ENCODE results near the gene RAB8A.

RAB8A gene

GRCh38 chr19:16111160-16111908 is at the start of gene RAB8A:
Gene RAB8A (plus strand): TSS chr19:16111889. CDS start chr19:16111902, 13 bp downstream.
- peak; percentile 89 for DNase-seq

DNA sequence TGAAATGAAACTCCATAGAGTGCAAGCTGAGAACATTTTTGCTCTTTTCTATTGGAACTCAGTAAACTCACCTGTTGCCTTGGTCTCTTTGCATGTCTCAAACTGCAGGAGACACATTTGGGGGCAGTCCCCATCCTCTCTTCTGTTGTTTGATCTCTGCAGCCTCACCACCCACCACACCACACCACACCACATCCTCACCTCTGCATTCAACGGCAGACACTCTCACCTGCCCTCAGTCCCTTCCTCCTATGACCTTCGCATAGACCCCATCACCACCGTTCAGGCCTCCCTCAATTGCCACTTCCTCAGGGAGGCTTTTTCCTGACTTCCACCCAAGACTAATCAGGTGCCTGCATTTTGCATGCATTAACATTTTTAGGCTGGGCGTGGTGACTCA is 49.7 kb upstream of the RAB8A start:
- no peak for DNase-seq

GRCh38 chr19:16062789-16063188 is 48.9 kb upstream of the RAB8A start:
- no peak for DNase-seq

- no peak for DNase-seq
Observed at GRCh38 chr19:16064209-16064889, 47.3 kb upstream of the RAB8A start.

DNA sequence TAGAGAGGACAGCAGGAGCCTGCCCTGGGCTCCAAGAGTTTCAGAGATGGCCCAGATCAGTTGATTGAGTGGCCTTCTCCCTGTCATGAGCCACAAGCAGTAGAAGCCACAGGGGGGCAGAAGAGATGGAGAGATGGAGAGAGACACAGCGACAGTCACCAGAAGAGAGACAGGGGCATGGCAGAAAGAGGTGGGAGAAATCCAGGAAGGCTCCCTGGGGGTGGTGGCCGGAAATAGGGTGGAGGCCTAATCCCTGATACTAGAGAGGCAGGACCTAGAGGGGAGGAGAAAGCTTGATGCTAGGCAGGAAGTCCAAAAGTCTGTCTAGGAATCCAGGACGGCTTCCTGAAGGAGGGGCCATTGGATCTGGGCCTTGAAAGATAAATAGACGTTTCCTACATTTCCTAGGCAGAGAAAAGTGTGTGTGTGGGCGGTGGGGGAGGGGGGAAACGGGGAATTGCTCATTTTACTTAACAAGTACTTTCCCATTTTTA is 45.0 kb upstream of the RAB8A start:
- no peak for DNase-seq

GRCh38 chr19:16067205-16067938 is 44.3 kb upstream of the RAB8A start:
- no peak for DNase-seq

GRCh38 chr19:16068696-16069259 is 42.9 kb upstream of the RAB8A start:
- DNase-seq = no peak

DNA sequence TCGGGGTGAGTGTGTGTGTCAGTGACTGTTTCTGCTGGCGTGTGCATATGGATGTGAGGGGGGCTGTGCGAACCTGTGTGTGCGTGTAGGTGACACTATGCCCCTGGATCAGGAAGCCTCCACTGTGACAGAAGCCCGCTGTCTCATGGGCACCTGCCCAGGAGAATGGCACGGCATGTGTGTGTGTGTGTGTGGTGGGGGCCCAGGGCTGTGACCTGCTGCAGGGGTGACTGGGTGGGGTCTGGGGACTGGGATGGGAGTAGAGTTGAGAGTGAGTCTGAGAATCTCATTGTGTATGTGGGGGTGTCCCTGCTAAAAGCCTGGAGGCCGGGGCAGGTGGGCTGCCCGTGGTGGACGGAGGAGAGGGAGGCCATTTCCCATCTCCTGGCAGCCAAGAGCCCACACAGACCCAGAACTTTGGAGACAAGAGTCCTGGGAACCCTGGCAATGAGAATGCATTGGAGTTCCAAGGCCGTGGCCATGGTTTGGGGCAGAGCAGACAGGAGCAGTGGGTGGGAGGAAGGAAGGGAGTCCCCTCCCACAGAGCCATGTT is 41.8 kb upstream of the RAB8A start:
- DNase-seq = no peak

DNA sequence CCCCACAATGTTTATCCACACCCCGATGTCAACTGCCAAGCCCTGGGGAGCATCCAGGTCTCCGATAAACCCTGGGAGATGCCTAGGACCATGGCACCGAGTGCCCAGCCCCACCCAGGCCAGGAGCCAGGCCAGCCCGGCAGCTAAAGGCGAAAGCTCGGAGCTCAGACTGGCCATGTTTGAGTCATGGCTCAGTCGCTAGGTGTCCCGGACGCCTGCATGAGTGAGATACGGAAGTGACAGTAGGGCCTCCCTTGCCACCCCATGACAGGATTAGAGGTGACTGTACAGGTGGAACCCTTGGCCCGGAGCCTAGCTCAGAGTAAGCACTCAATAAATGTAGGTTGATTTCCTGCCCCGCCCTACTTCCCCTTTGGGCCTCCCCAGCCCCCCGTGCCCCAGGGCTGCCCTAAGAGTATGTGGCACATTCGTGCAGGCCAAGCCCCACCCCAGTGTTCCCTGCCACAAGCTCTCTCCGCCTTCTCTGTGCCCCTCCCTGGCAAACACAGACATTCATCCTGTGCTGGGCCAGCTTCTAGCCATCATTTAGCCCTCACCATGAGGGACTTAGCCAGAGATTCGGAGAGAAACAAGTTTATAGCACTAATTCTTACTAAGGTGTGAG is 41.2 kb upstream of the RAB8A start:
- DNase-seq = no peak

- DNase-seq = no peak
Observed at GRCh38 chr19:16071072-16071691, 40.5 kb upstream of the RAB8A start.

GRCh38 chr19:16073481-16073880 is 38.2 kb upstream of the RAB8A start:
- no peak for DNase-seq

GRCh38 chr19:16073988-16074387 is 37.7 kb upstream of the RAB8A start:
- DNase-seq = no peak

DNA sequence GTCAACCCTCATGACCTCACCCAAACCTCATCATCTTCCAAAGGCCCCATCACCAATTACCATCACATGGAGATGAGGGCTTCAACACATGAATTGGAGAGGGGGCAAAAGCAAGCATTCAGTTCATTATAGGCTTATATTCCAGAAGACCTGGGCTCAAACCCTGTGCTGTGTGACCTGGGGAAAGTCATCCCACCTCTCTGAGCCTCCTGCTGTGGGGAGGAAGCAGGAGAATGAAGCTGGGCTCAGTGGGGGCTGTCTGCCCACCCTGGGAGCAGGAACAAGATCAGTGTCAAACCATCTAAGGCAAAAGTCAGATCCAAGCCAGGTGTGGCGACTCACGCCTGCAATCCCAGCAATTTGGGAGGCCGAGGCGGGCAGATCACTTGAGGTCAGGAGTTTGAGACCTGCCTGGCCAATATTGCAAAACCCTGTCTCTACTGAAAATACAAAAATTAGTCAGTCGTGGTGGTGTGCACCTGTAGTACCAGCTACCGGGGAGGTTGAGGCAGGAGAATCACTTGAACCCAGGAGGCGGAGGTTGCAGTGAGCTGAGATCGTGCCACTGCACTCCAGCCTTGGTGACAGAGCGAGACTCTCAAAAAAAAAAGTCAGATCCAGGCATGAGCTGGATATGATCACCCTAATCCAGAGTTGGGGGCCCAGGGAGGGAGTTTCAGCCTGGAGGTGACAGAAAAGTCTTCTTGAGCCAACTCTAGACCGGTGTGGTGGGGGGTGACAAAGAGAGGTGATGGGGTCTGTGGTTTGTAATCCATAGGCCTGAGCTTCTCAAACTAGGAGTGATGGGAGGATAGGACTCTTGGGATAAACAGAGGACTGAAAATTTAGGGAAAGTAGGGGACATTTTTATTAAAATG is 37.0 kb upstream of the RAB8A start:
- no peak for DNase-seq

- DNase-seq = no peak
Observed at GRCh38 chr19:16075430-16076153, 36.1 kb upstream of the RAB8A start.

- no peak for DNase-seq
Observed at GRCh38 chr19:16076154-16076957, 35.3 kb upstream of the RAB8A start, which contains the start of gene TPM4. Gene TPM4 (plus strand): TSS chr19:16076495. CDS start chr19:16076566, 71 bp downstream.

DNA sequence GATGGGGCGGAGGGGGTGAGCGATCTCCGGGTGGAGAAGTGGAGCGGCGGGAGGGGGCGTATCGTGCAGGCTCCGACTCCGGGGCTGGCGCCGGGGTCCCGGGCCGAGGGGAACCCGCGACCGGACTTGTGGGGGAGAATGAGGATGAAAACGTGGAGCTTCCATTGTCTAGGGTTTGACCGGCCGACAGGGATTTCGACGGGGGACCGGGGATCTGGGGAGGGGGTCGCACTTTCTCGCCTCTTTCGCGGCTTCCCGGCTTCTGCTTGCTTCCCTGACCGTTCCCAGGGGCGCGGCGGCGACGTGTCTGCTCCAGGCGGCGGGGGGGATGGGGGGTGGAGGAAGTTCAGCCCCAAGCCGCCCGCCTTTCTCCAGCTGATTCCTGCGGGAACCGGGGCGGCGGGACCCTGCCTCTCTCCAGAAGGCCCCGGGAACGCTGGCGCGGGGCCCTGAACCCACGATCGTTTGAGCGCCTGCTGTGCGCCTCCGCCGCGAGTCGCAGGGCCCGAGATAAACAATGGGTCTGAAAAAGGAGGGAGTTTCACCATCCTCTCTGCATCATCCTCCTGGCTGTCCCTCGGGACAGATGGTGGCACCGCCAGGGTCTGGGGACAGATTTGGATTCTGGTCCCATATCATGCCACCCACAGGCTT is 34.6 kb upstream of the RAB8A start:
- no peak for DNase-seq

- no peak for DNase-seq
Observed at GRCh38 chr19:16077984-16078758, 33.5 kb upstream of the RAB8A start.
